ENCODE data around the gene GRIK4.

DNA sequence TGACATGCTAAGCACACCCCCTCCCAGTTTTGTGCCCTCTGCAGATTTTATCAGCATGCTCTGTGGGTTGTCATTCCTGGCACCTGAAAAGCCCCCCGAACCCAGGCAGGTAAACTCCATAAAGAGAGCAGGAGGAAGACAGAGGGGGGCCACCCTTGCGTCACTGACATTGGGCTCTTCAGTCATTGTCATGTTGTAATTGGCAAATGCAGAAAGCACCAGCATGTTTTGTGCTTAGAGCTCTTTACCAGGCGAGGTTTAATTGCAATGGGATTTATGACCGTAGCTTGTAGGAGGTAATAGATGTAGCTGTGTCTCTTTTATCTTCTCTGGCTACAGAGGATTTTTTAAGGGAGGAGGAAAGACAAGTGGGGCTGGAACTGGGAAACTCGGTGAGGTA lies 201.7 kb downstream of the GRIK4 start:
- no peak for TF ChIP-seq KAT7 (CRISPR knock-in tag; IDR thresholded peaks at IDR 0.05; ENCODE audit: borderline replicate concordance)
- no peak for TF ChIP-seq RORB (CRISPR knock-in tag; IDR thresholded peaks at IDR 0.05)
- TF ChIP-seq TCF7 (CRISPR knock-in tag; IDR thresholded peaks at IDR 0.05; ENCODE audit: low read depth) = no peak
- TF ChIP-seq TP53 (CRISPR knock-in tag; IDR thresholded peaks at IDR 0.05) = no peak
- TF ChIP-seq ZBTB21 (CRISPR knock-in tag; IDR thresholded peaks at IDR 0.05; ENCODE audit: borderline replicate concordance) = no peak
- TF ChIP-seq, protein P1, sequence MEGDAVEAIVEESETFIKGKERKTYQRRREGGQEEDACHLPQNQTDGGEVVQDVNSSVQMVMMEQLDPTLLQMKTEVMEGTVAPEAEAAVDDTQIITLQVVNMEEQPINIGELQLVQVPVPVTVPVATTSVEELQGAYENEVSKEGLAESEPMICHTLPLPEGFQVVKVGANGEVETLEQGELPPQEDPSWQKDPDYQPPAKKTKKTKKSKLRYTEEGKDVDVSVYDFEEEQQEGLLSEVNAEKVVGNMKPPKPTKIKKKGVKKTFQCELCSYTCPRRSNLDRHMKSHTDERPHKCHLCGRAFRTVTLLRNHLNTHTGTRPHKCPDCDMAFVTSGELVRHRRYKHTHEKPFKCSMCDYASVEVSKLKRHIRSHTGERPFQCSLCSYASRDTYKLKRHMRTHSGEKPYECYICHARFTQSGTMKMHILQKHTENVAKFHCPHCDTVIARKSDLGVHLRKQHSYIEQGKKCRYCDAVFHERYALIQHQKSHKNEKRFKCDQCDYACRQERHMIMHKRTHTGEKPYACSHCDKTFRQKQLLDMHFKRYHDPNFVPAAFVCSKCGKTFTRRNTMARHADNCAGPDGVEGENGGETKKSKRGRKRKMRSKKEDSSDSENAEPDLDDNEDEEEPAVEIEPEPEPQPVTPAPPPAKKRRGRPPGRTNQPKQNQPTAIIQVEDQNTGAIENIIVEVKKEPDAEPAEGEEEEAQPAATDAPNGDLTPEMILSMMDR (IDR thresholded peaks at IDR 0.05) = no peak
- TF ChIP-seq, protein P2, sequence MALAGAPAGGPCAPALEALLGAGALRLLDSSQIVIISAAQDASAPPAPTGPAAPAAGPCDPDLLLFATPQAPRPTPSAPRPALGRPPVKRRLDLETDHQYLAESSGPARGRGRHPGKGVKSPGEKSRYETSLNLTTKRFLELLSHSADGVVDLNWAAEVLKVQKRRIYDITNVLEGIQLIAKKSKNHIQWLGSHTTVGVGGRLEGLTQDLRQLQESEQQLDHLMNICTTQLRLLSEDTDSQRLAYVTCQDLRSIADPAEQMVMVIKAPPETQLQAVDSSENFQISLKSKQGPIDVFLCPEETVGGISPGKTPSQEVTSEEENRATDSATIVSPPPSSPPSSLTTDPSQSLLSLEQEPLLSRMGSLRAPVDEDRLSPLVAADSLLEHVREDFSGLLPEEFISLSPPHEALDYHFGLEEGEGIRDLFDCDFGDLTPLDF (CRISPR knock-in tag; IDR thresholded peaks at IDR 0.05) = no peak
- TF ChIP-seq NFYB (CRISPR knock-in tag; conservative IDR thresholded peaks at IDR 0.05; ENCODE audit: low read depth) = no peak
- TF ChIP-seq, protein P3, sequence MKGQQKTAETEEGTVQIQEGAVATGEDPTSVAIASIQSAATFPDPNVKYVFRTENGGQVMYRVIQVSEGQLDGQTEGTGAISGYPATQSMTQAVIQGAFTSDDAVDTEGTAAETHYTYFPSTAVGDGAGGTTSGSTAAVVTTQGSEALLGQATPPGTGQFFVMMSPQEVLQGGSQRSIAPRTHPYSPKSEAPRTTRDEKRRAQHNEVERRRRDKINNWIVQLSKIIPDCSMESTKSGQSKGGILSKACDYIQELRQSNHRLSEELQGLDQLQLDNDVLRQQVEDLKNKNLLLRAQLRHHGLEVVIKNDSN (CRISPR knock-in tag; IDR thresholded peaks at IDR 0.05) = no peak
- no peak for TF ChIP-seq ESRRA (CRISPR knock-in tag; IDR thresholded peaks at IDR 0.05; ENCODE audit: borderline replicate concordance)

Data from WTC11 (cell line).